ENCODE data around the gene CHST11. TPM values are rescaled to one million over a fixed set of nuclear protein-coding genes. Genes with fewer than 3 reads are reported as not detected.
A peak's percentile ranks its signal among the peaks of the same experiment; 100 is the strongest.

CHST11 gene
- total and polyA plus RNA-seq, 10 of the 15 experiments (the other 5 are each of a cell fraction or from before 2014, with no cell fraction given): 1.9 to 38.1 (median 17.2) TPM

- TF ChIP-seq, protein P1, sequence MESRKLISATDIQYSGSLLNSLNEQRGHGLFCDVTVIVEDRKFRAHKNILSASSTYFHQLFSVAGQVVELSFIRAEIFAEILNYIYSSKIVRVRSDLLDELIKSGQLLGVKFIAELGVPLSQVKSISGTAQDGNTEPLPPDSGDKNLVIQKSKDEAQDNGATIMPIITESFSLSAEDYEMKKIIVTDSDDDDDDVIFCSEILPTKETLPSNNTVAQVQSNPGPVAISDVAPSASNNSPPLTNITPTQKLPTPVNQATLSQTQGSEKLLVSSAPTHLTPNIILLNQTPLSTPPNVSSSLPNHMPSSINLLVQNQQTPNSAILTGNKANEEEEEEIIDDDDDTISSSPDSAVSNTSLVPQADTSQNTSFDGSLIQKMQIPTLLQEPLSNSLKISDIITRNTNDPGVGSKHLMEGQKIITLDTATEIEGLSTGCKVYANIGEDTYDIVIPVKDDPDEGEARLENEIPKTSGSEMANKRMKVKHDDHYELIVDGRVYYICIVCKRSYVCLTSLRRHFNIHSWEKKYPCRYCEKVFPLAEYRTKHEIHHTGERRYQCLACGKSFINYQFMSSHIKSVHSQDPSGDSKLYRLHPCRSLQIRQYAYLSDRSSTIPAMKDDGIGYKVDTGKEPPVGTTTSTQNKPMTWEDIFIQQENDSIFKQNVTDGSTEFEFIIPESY (IDR thresholded peaks at IDR 0.05): no peak
- no peak for TF ChIP-seq ATF2 (IDR thresholded peaks at IDR 0.05; ENCODE audit: low read length)
- TF ChIP-seq IKZF2 (IDR thresholded peaks at IDR 0.05): peak in 1 of 2 experiments; percentile 36; a peak in 2 of 4 replicates
- TF ChIP-seq, protein P2, sequence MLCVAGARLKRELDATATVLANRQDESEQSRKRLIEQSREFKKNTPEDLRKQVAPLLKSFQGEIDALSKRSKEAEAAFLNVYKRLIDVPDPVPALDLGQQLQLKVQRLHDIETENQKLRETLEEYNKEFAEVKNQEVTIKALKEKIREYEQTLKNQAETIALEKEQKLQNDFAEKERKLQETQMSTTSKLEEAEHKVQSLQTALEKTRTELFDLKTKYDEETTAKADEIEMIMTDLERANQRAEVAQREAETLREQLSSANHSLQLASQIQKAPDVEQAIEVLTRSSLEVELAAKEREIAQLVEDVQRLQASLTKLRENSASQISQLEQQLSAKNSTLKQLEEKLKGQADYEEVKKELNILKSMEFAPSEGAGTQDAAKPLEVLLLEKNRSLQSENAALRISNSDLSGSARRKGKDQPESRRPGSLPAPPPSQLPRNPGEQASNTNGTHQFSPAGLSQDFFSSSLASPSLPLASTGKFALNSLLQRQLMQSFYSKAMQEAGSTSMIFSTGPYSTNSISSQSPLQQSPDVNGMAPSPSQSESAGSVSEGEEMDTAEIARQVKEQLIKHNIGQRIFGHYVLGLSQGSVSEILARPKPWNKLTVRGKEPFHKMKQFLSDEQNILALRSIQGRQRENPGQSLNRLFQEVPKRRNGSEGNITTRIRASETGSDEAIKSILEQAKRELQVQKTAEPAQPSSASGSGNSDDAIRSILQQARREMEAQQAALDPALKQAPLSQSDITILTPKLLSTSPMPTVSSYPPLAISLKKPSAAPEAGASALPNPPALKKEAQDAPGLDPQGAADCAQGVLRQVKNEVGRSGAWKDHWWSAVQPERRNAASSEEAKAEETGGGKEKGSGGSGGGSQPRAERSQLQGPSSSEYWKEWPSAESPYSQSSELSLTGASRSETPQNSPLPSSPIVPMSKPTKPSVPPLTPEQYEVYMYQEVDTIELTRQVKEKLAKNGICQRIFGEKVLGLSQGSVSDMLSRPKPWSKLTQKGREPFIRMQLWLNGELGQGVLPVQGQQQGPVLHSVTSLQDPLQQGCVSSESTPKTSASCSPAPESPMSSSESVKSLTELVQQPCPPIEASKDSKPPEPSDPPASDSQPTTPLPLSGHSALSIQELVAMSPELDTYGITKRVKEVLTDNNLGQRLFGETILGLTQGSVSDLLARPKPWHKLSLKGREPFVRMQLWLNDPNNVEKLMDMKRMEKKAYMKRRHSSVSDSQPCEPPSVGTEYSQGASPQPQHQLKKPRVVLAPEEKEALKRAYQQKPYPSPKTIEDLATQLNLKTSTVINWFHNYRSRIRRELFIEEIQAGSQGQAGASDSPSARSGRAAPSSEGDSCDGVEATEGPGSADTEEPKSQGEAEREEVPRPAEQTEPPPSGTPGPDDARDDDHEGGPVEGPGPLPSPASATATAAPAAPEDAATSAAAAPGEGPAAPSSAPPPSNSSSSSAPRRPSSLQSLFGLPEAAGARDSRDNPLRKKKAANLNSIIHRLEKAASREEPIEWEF (IDR thresholded peaks at IDR 0.05; ENCODE audit: insufficient replicate concordance, low read depth, low read length): no peak
- TF ChIP-seq, protein P3, sequence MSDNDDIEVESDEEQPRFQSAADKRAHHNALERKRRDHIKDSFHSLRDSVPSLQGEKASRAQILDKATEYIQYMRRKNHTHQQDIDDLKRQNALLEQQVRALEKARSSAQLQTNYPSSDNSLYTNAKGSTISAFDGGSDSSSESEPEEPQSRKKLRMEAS (IDR thresholded peaks at IDR 0.05; ENCODE audit: low read depth, low read length): no peak
- no peak for TF ChIP-seq IRF4 (IDR thresholded peaks at IDR 0.05; ENCODE audit: low read depth, low read length)
- TF ChIP-seq SUZ12 (IDR thresholded peaks at IDR 0.05; ENCODE audit: unreplicated experiment): no peak
- no peak for TF ChIP-seq EGR1 (IDR thresholded peaks at IDR 0.05; ENCODE audit: borderline replicate concordance in 1 of 2, low read depth in 2 of 2, low read length in 2 of 2)
- no peak for TF ChIP-seq NFXL1 (IDR thresholded peaks at IDR 0.05; ENCODE audit: borderline replicate concordance)
- TF ChIP-seq SREBF2 (IDR thresholded peaks at IDR 0.05; ENCODE audit: low read length): no peak
- TF ChIP-seq SPI1 (IDR thresholded peaks at IDR 0.05; ENCODE audit: borderline replicate concordance, insufficient read depth, low read depth, low read length): no peak
- TF ChIP-seq KDM1A (IDR thresholded peaks at IDR 0.05; ENCODE audit: borderline replicate concordance): no peak
- TF ChIP-seq CHD2 (IDR thresholded peaks at IDR 0.05; ENCODE audit: borderline replicate concordance, low read depth, low read length): no peak
- no peak for TF ChIP-seq HDGF (IDR thresholded peaks at IDR 0.05)
- TF ChIP-seq NBN (IDR thresholded peaks at IDR 0.05): peak; percentile 49; the same call in 1 of the 2 replicates
- TF ChIP-seq IKZF1 (conservative IDR thresholded peaks at IDR 0.05): peak; percentile 60
- peak; percentile 84 for TF ChIP-seq PBX3 (IDR thresholded peaks at IDR 0.05; ENCODE audit: insufficient replicate concordance, low read depth, low read length)
Observed at GRCh38 chr12:104551313-104551931, 94.7 kb downstream of the CHST11 start (continued).
